A549 (cell line): ENCODE data around the gene MAP3K2. TPM values are rescaled to one million over a fixed set of nuclear protein-coding genes. Genes with fewer than 3 reads are reported as not detected.

Source experiments
- ATAC-seq, 2 experiments: fragments of 200-7000 bp in 1 of 2; fragments of >200 bp in 1 of 2; cut with Nextera tagmentation in 1 of 2; cut with Tn5 transposase in 1 of 2; 3 replicates each; pipeline versions ENCODE4 v1.8.0 to v1.9.1; 2018 to 2020; ENCODE audit warnings: mild to moderate bottlenecking in 1 of 2, moderate library complexity in 1 of 2
- CTCF ChIA-PET: fragments of 300-600 bp; sonication (Branson Sonifier 250); formaldehyde crosslinking; extraction: SDS; loops from one replicate; lab custom pipeline; 2021; ENCODE audit warnings: antibody characterized with exemption, inconsistent platforms; lab: Yijun Ruan, JAX
- POLR2A ChIA-PET: fragments of 350-600 bp; formaldehyde crosslinking; extraction: SDS; loops from one replicate; lab custom pipeline; 2021; ENCODE audit warnings: antibody characterized with exemption, inconsistent platforms; lab: Yijun Ruan, JAX
- DNase-seq, 2 experiments: peaks; one replicate each; pipeline versions ENCODE4 v3.0.0 to v3.0.0-alpha.2; 2011 to 2016; ENCODE audit warnings: low read depth in 1 of 2, low spot score in 1 of 2
- FAIRE-seq: peaks from 2 replicates; lab custom pipeline; 2011; peaks lifted over from hg19 to GRCh38; lab: Jason Lieb, UNC
- H3K27ac ChIP-seq, 2 experiments: fragments of >200 bp; sonication (Bioruptor Twin); formaldehyde crosslinking; 3 replicates each; pipeline ENCODE4 v1.5.1; 2016 to 2017
- H3K4me1 ChIP-seq: fragments of >200 bp; sonication (Bioruptor Twin); formaldehyde crosslinking; 3 replicates; pipeline ENCODE4 v1.6.1; 2016
- H3K4me2 ChIP-seq: fragments of >200 bp; sonication (Bioruptor Twin); formaldehyde crosslinking; 3 replicates; pipeline ENCODE4 v1.6.1; 2016
- H3K4me3 ChIP-seq: fragments of >200 bp; sonication (Bioruptor Twin); formaldehyde crosslinking; 3 replicates; pipeline ENCODE4 v1.5.1; 2016
- H3K9me3 ChIP-seq: fragments of >200 bp; sonication (Bioruptor Twin); formaldehyde crosslinking; 3 replicates; pipeline ENCODE4 v1.6.1; 2016
- CEBPB ChIP-seq, 2 experiments: fragments of >200 bp in 1 of 2; sonication (Bioruptor Twin) in 1 of 2; formaldehyde crosslinking in 1 of 2; IDR thresholded peaks; 2 replicates each; pipeline ENCODE4 v1.6.1; 2012 to 2016
- EHF ChIP-seq: fragments of 250-450 bp; sonication (Bioruptor Pico); IDR thresholded peaks from 2 replicates; pipeline ENCODE4 v1.5.0; 2020; ENCODE audit warnings: mild to moderate bottlenecking
- FOSB ChIP-seq: fragments of 250-450 bp; sonication (Bioruptor Pico); IDR thresholded peaks from 2 replicates; pipeline ENCODE4 v1.5.0; 2020; ENCODE audit warnings: mild to moderate bottlenecking, moderate library complexity
- GATA3 ChIP-seq: IDR thresholded peaks from 2 replicates; pipeline ENCODE4 v1.6.1; 2012; ENCODE audit warnings: borderline replicate concordance
- HOXB13 ChIP-seq: fragments of 250-450 bp; sonication (Bioruptor Pico); IDR thresholded peaks from 2 replicates; pipeline ENCODE4 v1.5.0; 2020; ENCODE audit warnings: low read depth, mild to moderate bottlenecking, moderate library complexity
- MAFK ChIP-seq: fragments of 450-650 bp; IDR thresholded peaks from 2 replicates; pipeline ENCODE4 v1.6.1; 2014; ENCODE audit not compliant: partially characterized antibody
- NPAS2 ChIP-seq: fragments of 250-450 bp; sonication (Bioruptor Pico); IDR thresholded peaks from 2 replicates; pipeline ENCODE4 v1.8.0; 2022; ENCODE audit warnings: mild to moderate bottlenecking, moderate library complexity, borderline replicate concordance
- NR3C1 ChIP-seq: fragments of >200 bp; sonication (Bioruptor Twin); formaldehyde crosslinking; IDR thresholded peaks from 3 replicates; pipeline ENCODE4 v1.6.1; 2017
- PHF8 ChIP-seq: fragments of 200-600 bp; sonication (generic); IDR thresholded peaks from 2 replicates; pipeline ENCODE4 v1.6.1; 2016; ENCODE audit warnings: low read depth, mild to moderate bottlenecking, antibody characterized with exemption, moderate library complexity, borderline replicate concordance
- POLR2AphosphoS2 ChIP-seq: conservative IDR thresholded peaks from 2 replicates; pipeline ENCODE4 v1.6.1; 2012; ENCODE audit warnings: low read length, improper control_type of control experiment, inconsistent platforms
- RFX5 ChIP-seq: fragments of 450-650 bp; IDR thresholded peaks from 2 replicates; pipeline ENCODE4 v1.7.1; 2014; ENCODE audit warnings: antibody characterized with exemption, mild to moderate bottlenecking, moderate library complexity
- SMC3 ChIP-seq: fragments of >200 bp; sonication (Bioruptor Twin); formaldehyde crosslinking; IDR thresholded peaks from 3 replicates; pipeline ENCODE4 v1.6.1; 2018; ENCODE audit warnings: inconsistent platforms
- WGBS: methylation state at CpG from one replicate; pipeline ENCODE4 v1.1.6; 2017; ENCODE audit errors: missing lambda C conversion rate; 5-methylcytosine and 5-hydroxymethylcytosine counted together
- polyA plus RNA-seq, 4 experiments: library from polyadenylated mRNA; depleted of rRNA in 3 of 4; stranded (reverse); fragments of >200 nt; fragmentation: RNase III in 1 of 4; extraction: RNeasy Plus Mini Kit Qiagen cat#74134 plus additional on column Dnase treatment in 1 of 4; gene quantifications; 2 replicates in 3 of 4; 3 replicates in 1 of 4; pipeline ENCODE4 v1.2.3, GENCODE V29; 2011 to 2017
- TF ChIP-seq, protein P1 (sequence below): fragments of 450-650 bp; IDR thresholded peaks from 2 replicates; pipeline ENCODE4 v1.6.1; 2014; ENCODE audit warnings: antibody characterized with exemption
- TF ChIP-seq, protein P2 (sequence below): fragments of 250-450 bp; sonication (Bioruptor Pico); IDR thresholded peaks from 2 replicates; pipeline ENCODE4 v1.5.0; 2021; ENCODE audit warnings: mild to moderate bottlenecking, moderate library complexity, borderline replicate concordance
- TF ChIP-seq, protein P3 (sequence below): fragments of 250-450 bp; sonication (Bioruptor Pico); IDR thresholded peaks from 2 replicates; pipeline ENCODE4 v1.5.0; 2020; ENCODE audit warnings: low read depth, mild to moderate bottlenecking, moderate library complexity
- TF ChIP-seq, protein P4 (sequence below): IDR thresholded peaks from 2 replicates; pipeline ENCODE4 v1.6.1; 2012
- TF ChIP-seq, protein P5 (sequence below): IDR thresholded peaks from 2 replicates; pipeline ENCODE4 v1.6.1; 2012; ENCODE audit warnings: low read depth, borderline replicate concordance

Gene MAP3K2
- polyA plus RNA-seq, 2 of the 4 experiments (the other 2 are of a cell fraction): 12.3 to 29.7 TPM

DNA sequence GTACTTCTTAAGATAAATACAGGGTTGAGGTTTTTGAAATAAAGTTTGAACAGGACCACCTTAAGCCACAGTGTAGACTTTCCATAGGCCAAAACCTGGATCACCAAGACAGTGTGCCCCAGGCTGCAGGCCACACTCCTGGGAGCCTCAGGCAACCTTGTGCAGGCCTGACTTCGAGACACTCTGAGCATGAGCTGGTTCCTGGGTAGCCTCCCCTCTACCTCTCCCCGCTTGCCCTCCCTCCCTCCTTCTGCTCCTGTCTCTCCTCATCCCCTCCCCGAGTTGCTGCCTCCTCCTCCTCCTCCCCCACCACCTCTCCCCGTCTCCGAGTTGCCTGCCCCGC lies 19.9 kb upstream of the MAP3K2 start:
- POLR2A ChIA-PET: interaction anchor here (1.2 kb wide), 1 partner anchor 9 kb away, joined by 8 read pairs; no protein-coding TSS in a partner anchor
- Histone ChIP-seq H3K4me3 (no peak overlapping the region), H3K9me3 (0 out of 3 replicates have a peak, but pooled peaks cover 4% of the 10 kb centered on the region), H3K4me1 (peaks cover 66% of the 10 kb centered on the region), H3K4me2 (peak overlapping the region; percentile 76), H3K27ac (peak overlapping the region; percentile 97)
- ATAC-seq: peak; percentile 57 to 73
- TF ChIP-seq, protein P1, sequence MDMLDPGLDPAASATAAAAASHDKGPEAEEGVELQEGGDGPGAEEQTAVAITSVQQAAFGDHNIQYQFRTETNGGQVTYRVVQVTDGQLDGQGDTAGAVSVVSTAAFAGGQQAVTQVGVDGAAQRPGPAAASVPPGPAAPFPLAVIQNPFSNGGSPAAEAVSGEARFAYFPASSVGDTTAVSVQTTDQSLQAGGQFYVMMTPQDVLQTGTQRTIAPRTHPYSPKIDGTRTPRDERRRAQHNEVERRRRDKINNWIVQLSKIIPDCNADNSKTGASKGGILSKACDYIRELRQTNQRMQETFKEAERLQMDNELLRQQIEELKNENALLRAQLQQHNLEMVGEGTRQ: no peak
- TF ChIP-seq, protein P2, sequence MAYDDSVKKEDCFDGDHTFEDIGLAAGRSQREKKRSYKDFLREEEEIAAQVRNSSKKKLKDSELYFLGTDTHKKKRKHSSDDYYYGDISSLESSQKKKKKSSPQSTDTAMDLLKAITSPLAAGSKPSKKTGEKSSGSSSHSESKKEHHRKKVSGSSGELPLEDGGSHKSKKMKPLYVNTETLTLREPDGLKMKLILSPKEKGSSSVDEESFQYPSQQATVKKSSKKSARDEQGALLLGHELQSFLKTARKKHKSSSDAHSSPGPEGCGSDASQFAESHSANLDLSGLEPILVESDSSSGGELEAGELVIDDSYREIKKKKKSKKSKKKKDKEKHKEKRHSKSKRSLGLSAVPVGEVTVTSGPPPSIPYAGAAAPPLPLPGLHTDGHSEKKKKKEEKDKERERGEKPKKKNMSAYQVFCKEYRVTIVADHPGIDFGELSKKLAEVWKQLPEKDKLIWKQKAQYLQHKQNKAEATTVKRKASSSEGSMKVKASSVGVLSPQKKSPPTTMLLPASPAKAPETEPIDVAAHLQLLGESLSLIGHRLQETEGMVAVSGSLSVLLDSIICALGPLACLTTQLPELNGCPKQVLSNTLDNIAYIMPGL (CRISPR knock-in tag): no peak
- TF ChIP-seq, protein P3, sequence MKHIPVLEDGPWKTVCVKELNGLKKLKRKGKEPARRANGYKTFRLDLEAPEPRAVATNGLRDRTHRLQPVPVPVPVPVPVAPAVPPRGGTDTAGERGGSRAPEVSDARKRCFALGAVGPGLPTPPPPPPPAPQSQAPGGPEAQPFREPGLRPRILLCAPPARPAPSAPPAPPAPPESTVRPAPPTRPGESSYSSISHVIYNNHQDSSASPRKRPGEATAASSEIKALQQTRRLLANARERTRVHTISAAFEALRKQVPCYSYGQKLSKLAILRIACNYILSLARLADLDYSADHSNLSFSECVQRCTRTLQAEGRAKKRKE (CRISPR knock-in tag): peak; percentile 70; the same call in 1 of the 2 replicates
- TF ChIP-seq FOSB (CRISPR knock-in tag): no peak
- TF ChIP-seq CEBPB (IDR thresholded peaks at IDR 0.05): no peak
- no peak for TF ChIP-seq NR3C1
- no peak for TF ChIP-seq NPAS2 (CRISPR knock-in tag)
- no peak for TF ChIP-seq HOXB13 (CRISPR knock-in tag)
- TF ChIP-seq EHF (CRISPR knock-in tag): no peak
- TF ChIP-seq, protein P4, sequence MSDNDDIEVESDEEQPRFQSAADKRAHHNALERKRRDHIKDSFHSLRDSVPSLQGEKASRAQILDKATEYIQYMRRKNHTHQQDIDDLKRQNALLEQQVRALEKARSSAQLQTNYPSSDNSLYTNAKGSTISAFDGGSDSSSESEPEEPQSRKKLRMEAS: peak; percentile 95
- TF ChIP-seq, protein P5, sequence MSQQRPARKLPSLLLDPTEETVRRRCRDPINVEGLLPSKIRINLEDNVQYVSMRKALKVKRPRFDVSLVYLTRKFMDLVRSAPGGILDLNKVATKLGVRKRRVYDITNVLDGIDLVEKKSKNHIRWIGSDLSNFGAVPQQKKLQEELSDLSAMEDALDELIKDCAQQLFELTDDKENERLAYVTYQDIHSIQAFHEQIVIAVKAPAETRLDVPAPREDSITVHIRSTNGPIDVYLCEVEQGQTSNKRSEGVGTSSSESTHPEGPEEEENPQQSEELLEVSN: peak; percentile 93
- TF ChIP-seq MAFK: no peak
- CTCF ChIA-PET: interaction anchor here (1.1 to 2.7 kb wide), 6 partner anchors 8 to 82 kb away, joined by 3 to 10 read pairs (median 4); no protein-coding TSS in a partner anchor
- no peak for DNase-seq
- FAIRE-seq: no peak
- WGBS: 0% methylated on average over 1 of the region's 6 CpGs

DNA sequence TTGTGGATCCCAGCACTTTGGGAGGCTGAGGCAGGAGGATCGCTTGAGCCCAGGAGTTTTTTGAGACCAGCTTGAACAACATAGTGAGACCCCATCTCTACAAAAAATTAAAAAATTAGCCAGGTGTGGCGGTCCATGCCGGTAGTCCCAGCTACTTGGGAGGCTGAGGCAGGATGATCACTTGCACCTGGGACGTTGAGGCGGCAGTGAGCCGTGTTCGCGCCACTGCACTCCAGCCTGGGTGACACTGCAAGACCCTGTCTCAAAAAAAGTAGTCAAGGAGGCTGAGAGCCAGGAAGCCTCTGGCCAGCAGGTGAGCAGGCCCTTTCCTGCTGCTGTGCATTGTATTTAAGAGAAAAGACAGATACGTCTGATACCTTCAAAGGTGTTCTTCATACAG lies 19.3 kb upstream of the MAP3K2 start:
- peak overlapping the region; percentile 76 for H3K4me2 ChIP-seq
- ChIA-PET CTCF (interaction anchor here (1.4 to 2.7 kb wide), 3 partner anchors 9 to 17 kb away, joined by 3 to 10 read pairs (median 8); no protein-coding TSS in a partner anchor), POLR2A (interaction anchor here (1.2 kb wide), 1 partner anchor 8 kb away, joined by 8 read pairs; no protein-coding TSS in a partner anchor)
- WGBS: 97% methylated on average over 9 of the region's 9 CpGs
- H3K4me1 ChIP-seq: peaks cover 67% of the 10 kb centered on the region
- DNase-seq (no peak), ATAC-seq (no peak), FAIRE-seq (no peak)
- H3K9me3 ChIP-seq: no peaks in the 10 kb centered on the region
- peak overlapping the region; percentile 97 for H3K27ac ChIP-seq
- no peak for TF ChIP-seq HOXB13 (CRISPR knock-in tag)
- peak; percentile 34; the same call in 1 of the 2 replicates for TF ChIP-seq NPAS2 (CRISPR knock-in tag)
- TF ChIP-seq POLR2AphosphoS2: no peak
- no peak for TF ChIP-seq GATA3
- no peak for TF ChIP-seq SMC3
- TF ChIP-seq RFX5: no peak
- TF ChIP-seq, protein P2 (CRISPR knock-in tag): no peak
- no peak for TF ChIP-seq PHF8
- no peak overlapping the region for H3K4me3 ChIP-seq
